UCSD-AML1 (cell line): ENCODE data around the gene STX12.

Experiments used
- DNase-seq: peaks from one replicate; lab custom pipeline; 2025; ENCODE audit not compliant: unreplicated experiment; lab: John Stamatoyannopoulos, UW

STX12 gene

GRCh38 chr1:27772932-27773825 lies at the start of gene STX12:
Gene STX12 (plus strand): TSS chr1:27773219. CDS start chr1:27773308, 89 bp downstream.
- peak; percentile 98 for DNase-seq

GRCh38 chr1:27724961-27725373 lies 48.1 kb upstream of the STX12 start:
- no peak for DNase-seq

GRCh38 chr1:27725374-27726172 lies 47.4 kb upstream of the STX12 start, which contains the start of gene FAM76A:
Gene FAM76A (plus strand): TSS chr1:27725961. CDS start chr1:27726081, 120 bp downstream.
- peak; percentile 100 for DNase-seq

GRCh38 chr1:27726173-27727044 lies 46.6 kb upstream of the STX12 start:
- DNase-seq, result peak; percentile 61

GRCh38 chr1:27727126-27727525 lies 45.9 kb upstream of the STX12 start:
- DNase-seq, result no peak

- no peak for DNase-seq
These were observed 36.8 kb upstream of the STX12 start for GRCh38 chr1:27736252-27736651.

- DNase-seq, result no peak
These were observed 31.9 kb upstream of the STX12 start for GRCh38 chr1:27741121-27741520.

GRCh38 chr1:27744556-27744955 lies 28.5 kb upstream of the STX12 start:
- DNase-seq, result no peak

- no peak for DNase-seq
These were observed 27.6 kb upstream of the STX12 start for GRCh38 chr1:27745466-27745865.

GRCh38 chr1:27752360-27752759 lies 20.7 kb upstream of the STX12 start:
- no peak for DNase-seq

- no peak for DNase-seq
These were observed 17.7 kb upstream of the STX12 start for GRCh38 chr1:27755286-27755685.

- DNase-seq, result no peak
These were observed 17.2 kb upstream of the STX12 start for GRCh38 chr1:27755865-27756264.

- DNase-seq, result no peak
These were observed 13.8 kb upstream of the STX12 start for GRCh38 chr1:27759236-27759635.

- no peak for DNase-seq
These were observed 12.6 kb upstream of the STX12 start for GRCh38 chr1:27760426-27760825.

- DNase-seq, result no peak
These were observed 11.0 kb upstream of the STX12 start for GRCh38 chr1:27762033-27762432.

- no peak for DNase-seq
These were observed 9.7 kb upstream of the STX12 start for GRCh38 chr1:27763358-27763757.

GRCh38 chr1:27770293-27770830 lies 2.7 kb upstream of the STX12 start:
- no peak for DNase-seq

- DNase-seq, result no peak
These were observed 735 bp upstream of the STX12 start for GRCh38 chr1:27772036-27772931.

GRCh38 chr1:27773826-27774445 lies 917 bp downstream of the STX12 start:
- DNase-seq, result no peak
